Measurements from ENCODE around the gene KLKB1.

DNA sequence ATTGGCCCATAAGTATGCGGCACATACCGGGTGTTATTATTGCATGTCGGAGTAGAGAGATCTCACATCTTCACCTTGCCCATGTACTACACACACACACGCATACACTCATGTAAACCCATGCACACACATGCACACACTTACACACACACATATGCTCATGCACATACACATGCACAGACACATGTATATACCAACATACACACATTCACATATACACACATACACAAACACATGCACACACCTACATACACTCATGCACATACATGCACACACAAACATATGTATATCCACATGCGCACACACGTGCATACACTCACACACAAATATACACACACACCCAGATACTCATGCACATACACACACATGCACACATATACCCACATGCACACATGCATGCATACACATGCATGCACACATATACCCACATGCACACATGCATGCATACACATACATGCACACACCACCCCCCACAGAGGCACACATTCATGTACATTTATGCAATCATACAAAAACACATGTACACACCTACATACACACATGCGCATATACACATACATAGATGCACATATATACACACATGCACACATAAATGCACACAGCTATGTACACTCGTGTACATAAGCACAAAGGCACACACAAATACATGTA, 24.7 kb upstream of the KLKB1 start:
- no peak for TF ChIP-seq TARDBP (IDR thresholded peaks at IDR 0.05)
- TF ChIP-seq SP1 (IDR thresholded peaks at IDR 0.05) = no peak
- TF ChIP-seq FOXA1 (IDR thresholded peaks at IDR 0.05) = no peak
